ENCODE results near the gene MYH15. TPM values are rescaled to one million over a fixed set of nuclear protein-coding genes. Genes with fewer than 3 reads are reported as not detected.

The MYH15 gene
- total RNA-seq, 1 experiment from 2014 or later = 1.2 TPM

DNA sequence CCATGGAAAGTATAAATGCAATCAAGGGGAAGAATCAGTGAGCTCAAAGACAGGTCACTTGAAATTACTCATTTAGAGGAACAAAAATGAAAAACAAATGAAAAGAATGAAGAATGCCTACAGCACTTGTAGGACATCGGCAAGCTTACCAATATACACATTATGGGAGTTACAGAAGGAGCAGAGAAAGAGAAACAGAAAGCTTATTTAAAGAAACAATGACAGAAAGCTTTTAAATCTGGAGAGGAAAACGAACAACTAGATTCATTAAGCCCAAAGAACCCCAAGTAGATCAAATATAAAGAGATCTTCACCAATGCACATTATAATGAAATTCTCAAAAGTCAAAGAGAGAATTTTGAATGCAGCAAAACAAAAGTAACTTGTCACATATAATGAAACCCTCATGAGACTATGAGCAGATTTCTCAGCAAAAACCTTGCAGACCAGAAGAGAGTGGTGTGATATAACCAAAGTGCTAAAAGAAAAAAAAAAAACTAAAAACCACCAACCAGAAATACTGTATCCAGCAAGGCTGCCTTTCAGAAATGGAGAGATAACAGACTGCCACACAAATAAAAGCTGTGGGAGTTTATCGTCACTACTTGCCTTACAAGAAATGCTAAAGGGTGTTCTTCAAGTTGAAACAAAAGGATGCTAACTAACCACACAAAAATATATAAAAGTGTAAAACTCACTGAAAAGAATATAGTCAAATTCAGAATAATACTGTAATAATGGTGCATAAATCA is 63.1 kb downstream of the MYH15 start:
- Histone ChIP-seq H3K27me3 (ENCODE audit: control insufficient read depth, insufficient read depth, low read length) (no peaks in the 10 kb centered on the region), H3K4me1 (ENCODE audit: control insufficient read depth, insufficient read depth, low read length) (no peaks in the 10 kb centered on the region), H3K4me3 (ENCODE audit: low read depth in 2 of 2, low read length in 2 of 2) (no peak overlapping the region), H3K9me3 (ENCODE audit: control insufficient read depth, insufficient read depth, low read depth, low read length) (peaks cover 24% of the 10 kb centered on the region), H3K27ac (ENCODE audit: low read length) (no peak overlapping the region), H3K36me3 (ENCODE audit: control insufficient read depth, insufficient read depth, low read length) (no peaks in the 10 kb centered on the region)
- CTCF ChIA-PET = no interaction called here
- no peak for TF ChIP-seq SIN3A (IDR thresholded peaks at IDR 0.05; ENCODE audit: borderline replicate concordance, insufficient read depth, low read depth, low read length)
- POLR2A ChIA-PET = no interaction called here
- no peak for ATAC-seq
- no TSS peak for BruUV-seq (replicated peaks)
- DNase-seq (ENCODE audit: low read depth, low spot score) = no peak
- in situ Hi-C loops (cut with HindIII; ENCODE audit: low pct_unique_long_range_greater_than_20kb, low sequenced_read_pairs) = no loop called here
- intact Hi-C loops (cut with micrococcal nuclease; ENCODE audit: unreplicated experiment) = no loop called here

GRCh38 chr3:108442281-108442680 is 68.1 kb downstream of the MYH15 start:
- Histone ChIP-seq H3K9me3 (ENCODE audit: control insufficient read depth, insufficient read depth, low read depth, low read length) (peaks cover 14% of the 10 kb centered on the region), H3K4me3 (ENCODE audit: low read depth in 2 of 2, low read length in 2 of 2) (no peak overlapping the region), H3K36me3 (ENCODE audit: control insufficient read depth, insufficient read depth, low read length) (no peaks in the 10 kb centered on the region), H3K27me3 (ENCODE audit: control insufficient read depth, insufficient read depth, low read length) (no peaks in the 10 kb centered on the region), H3K27ac (ENCODE audit: low read length) (no peak overlapping the region), H3K4me1 (ENCODE audit: control insufficient read depth, insufficient read depth, low read length) (no peaks in the 10 kb centered on the region)
- DNase-seq (ENCODE audit: low read depth, low spot score) = no peak
- CTCF ChIA-PET = no interaction called here
- BruUV-seq (replicated peaks) = no TSS peak
- ATAC-seq = no peak
- TF ChIP-seq POLR2AphosphoS5 (IDR thresholded peaks at IDR 0.05; ENCODE audit: low read depth, low read length) (no peak), CTCF (IDR thresholded peaks at IDR 0.05) (no peak), SIN3A (IDR thresholded peaks at IDR 0.05; ENCODE audit: borderline replicate concordance, insufficient read depth, low read depth, low read length) (no peak), REST (IDR thresholded peaks at IDR 0.05; ENCODE audit: insufficient read depth in 1 of 2, low read depth in 2 of 2, low read length in 1 of 2) (no peak), TCF7L2 (IDR thresholded peaks at IDR 0.05; ENCODE audit: low read depth, low read length) (no peak)
- POLR2A ChIA-PET = interaction anchor here (0.6 kb wide), 1 partner anchor 169 kb away, joined by 3 read pairs; no protein-coding TSS in a partner anchor
- intact Hi-C loops (cut with micrococcal nuclease; ENCODE audit: unreplicated experiment) (no loop called here), in situ Hi-C loops (cut with HindIII; ENCODE audit: low pct_unique_long_range_greater_than_20kb, low sequenced_read_pairs) (no loop called here)

GRCh38 chr3:108441518-108441917 is 68.9 kb downstream of the MYH15 start:
- DNase-seq (ENCODE audit: low read depth, low spot score) (no peak), ATAC-seq (no peak)
- TF ChIP-seq TCF7L2 (IDR thresholded peaks at IDR 0.05; ENCODE audit: low read depth, low read length) = no peak
- no peak for TF ChIP-seq POLR2AphosphoS5 (IDR thresholded peaks at IDR 0.05; ENCODE audit: low read depth, low read length)
- no peak for TF ChIP-seq CTCF (IDR thresholded peaks at IDR 0.05)
- TF ChIP-seq SIN3A (IDR thresholded peaks at IDR 0.05; ENCODE audit: borderline replicate concordance, insufficient read depth, low read depth, low read length) = no peak
- TF ChIP-seq REST (IDR thresholded peaks at IDR 0.05; ENCODE audit: insufficient read depth in 1 of 2, low read depth in 2 of 2, low read length in 1 of 2) = no peak
- BruUV-seq (replicated peaks) = no TSS peak
- Histone ChIP-seq H3K27me3 (ENCODE audit: control insufficient read depth, insufficient read depth, low read length) (no peaks in the 10 kb centered on the region), H3K4me1 (ENCODE audit: control insufficient read depth, insufficient read depth, low read length) (no peaks in the 10 kb centered on the region), H3K36me3 (ENCODE audit: control insufficient read depth, insufficient read depth, low read length) (no peaks in the 10 kb centered on the region), H3K4me3 (ENCODE audit: low read depth in 2 of 2, low read length in 2 of 2) (no peak overlapping the region), H3K9me3 (ENCODE audit: control insufficient read depth, insufficient read depth, low read depth, low read length) (peaks cover 9% of the 10 kb centered on the region; the same call in 1 of the 2 replicates), H3K27ac (ENCODE audit: low read length) (no peak overlapping the region)
- ChIA-PET CTCF (no interaction called here), POLR2A (no interaction called here)
- intact Hi-C loops (cut with micrococcal nuclease; ENCODE audit: unreplicated experiment) = no loop called here
- in situ Hi-C loops (cut with HindIII; ENCODE audit: low pct_unique_long_range_greater_than_20kb, low sequenced_read_pairs) = no loop called here
